Activated naive CD4-positive, alpha-beta T cell treated with anti-CD3 and anti-CD28 coated beads, Interleukin-2, amount 50 U/mL, for 24 hours (primary cell): Measurements from ENCODE around the gene MAPK14.

Source experiments
- H3K27ac Mint-ChIP-seq: one replicate; pipeline ENCODE4 v1.8.0; 2021; ENCODE audit warnings: mild to moderate bottlenecking, mixed read lengths
- H3K27me3 Mint-ChIP-seq: one replicate; pipeline ENCODE4 v1.8.0; 2021; ENCODE audit warnings: mixed read lengths
- H3K36me3 Mint-ChIP-seq: one replicate; pipeline ENCODE4 v1.8.0; 2021; ENCODE audit warnings: mixed read lengths
- H3K4me1 Mint-ChIP-seq: one replicate; pipeline ENCODE4 v1.8.0; 2021; ENCODE audit warnings: mixed read lengths
- H3K4me3 Mint-ChIP-seq: one replicate; pipeline ENCODE4 v1.8.0; 2021; ENCODE audit warnings: mild to moderate bottlenecking, mixed read lengths
- H3K9me3 Mint-ChIP-seq: one replicate; pipeline ENCODE4 v1.8.0; 2021; ENCODE audit warnings: mixed read lengths

MAPK14 gene

GRCh38 chr6:36054415-36054814 lies 26.8 kb downstream of the MAPK14 start:
- H3K4me1 Mint-ChIP-seq = peaks cover 32% of the 10 kb centered on the region
- no peaks in the 10 kb centered on the region for H3K27me3 Mint-ChIP-seq
- H3K36me3 Mint-ChIP-seq = peaks cover 4% of the 10 kb centered on the region
- H3K27ac Mint-ChIP-seq = no peak overlapping the region
- no peaks in the 10 kb centered on the region for H3K9me3 Mint-ChIP-seq
- H3K4me3 Mint-ChIP-seq = no peak overlapping the region

GRCh38 chr6:36054956-36055355 lies 27.3 kb downstream of the MAPK14 start:
- peaks cover 36% of the 10 kb centered on the region for H3K4me1 Mint-ChIP-seq
- H3K9me3 Mint-ChIP-seq = no peaks in the 10 kb centered on the region
- H3K27me3 Mint-ChIP-seq = no peaks in the 10 kb centered on the region
- no peak overlapping the region for H3K27ac Mint-ChIP-seq
- peaks cover 9% of the 10 kb centered on the region for H3K36me3 Mint-ChIP-seq
- H3K4me3 Mint-ChIP-seq = no peak overlapping the region

- Mint-ChIP-seq H3K4me1 (peaks cover 44% of the 10 kb centered on the region), H3K36me3 (peaks cover 16% of the 10 kb centered on the region), H3K27me3 (no peaks in the 10 kb centered on the region), H3K4me3 (no peak overlapping the region), H3K27ac (no peak overlapping the region), H3K9me3 (no peaks in the 10 kb centered on the region)
Observed at GRCh38 chr6:36056178-36056577, 28.6 kb downstream of the MAPK14 start.

- Mint-ChIP-seq H3K27me3 (no peaks in the 10 kb centered on the region), H3K27ac (no peak overlapping the region), H3K4me3 (no peak overlapping the region), H3K9me3 (no peaks in the 10 kb centered on the region), H3K36me3 (peaks cover 18% of the 10 kb centered on the region), H3K4me1 (peaks cover 60% of the 10 kb centered on the region)
Observed at GRCh38 chr6:36061236-36061635, 33.6 kb downstream of the MAPK14 start.

GRCh38 chr6:36062247-36062646 lies 34.6 kb downstream of the MAPK14 start:
- peaks cover 60% of the 10 kb centered on the region for H3K4me1 Mint-ChIP-seq
- peaks cover 21% of the 10 kb centered on the region for H3K36me3 Mint-ChIP-seq
- no peaks in the 10 kb centered on the region for H3K9me3 Mint-ChIP-seq
- no peak overlapping the region for H3K27ac Mint-ChIP-seq
- H3K4me3 Mint-ChIP-seq = no peak overlapping the region
- H3K27me3 Mint-ChIP-seq = no peaks in the 10 kb centered on the region

GRCh38 chr6:36063318-36064060 lies 35.9 kb downstream of the MAPK14 start:
- Mint-ChIP-seq H3K4me1 (peaks cover 71% of the 10 kb centered on the region), H3K27ac (no peak overlapping the region), H3K4me3 (no peak overlapping the region), H3K36me3 (peaks cover 23% of the 10 kb centered on the region), H3K27me3 (no peaks in the 10 kb centered on the region), H3K9me3 (no peaks in the 10 kb centered on the region)

GRCh38 chr6:36064770-36065396 lies 37.3 kb downstream of the MAPK14 start:
- H3K27ac Mint-ChIP-seq = peak overlapping the region; percentile 81
- peaks cover 17% of the 10 kb centered on the region for H3K36me3 Mint-ChIP-seq
- H3K4me1 Mint-ChIP-seq = peaks cover 77% of the 10 kb centered on the region
- H3K9me3 Mint-ChIP-seq = no peaks in the 10 kb centered on the region
- no peak overlapping the region for H3K4me3 Mint-ChIP-seq
- no peaks in the 10 kb centered on the region for H3K27me3 Mint-ChIP-seq

GRCh38 chr6:36065916-36066315 lies 38.3 kb downstream of the MAPK14 start:
- H3K4me1 Mint-ChIP-seq = peaks cover 76% of the 10 kb centered on the region
- H3K4me3 Mint-ChIP-seq = no peak overlapping the region
- no peaks in the 10 kb centered on the region for H3K27me3 Mint-ChIP-seq
- H3K36me3 Mint-ChIP-seq = peaks cover 10% of the 10 kb centered on the region
- peak overlapping the region; percentile 49 for H3K27ac Mint-ChIP-seq
- H3K9me3 Mint-ChIP-seq = no peaks in the 10 kb centered on the region

- H3K27me3 Mint-ChIP-seq = no peaks in the 10 kb centered on the region
- no peaks in the 10 kb centered on the region for H3K9me3 Mint-ChIP-seq
- peaks cover 10% of the 10 kb centered on the region for H3K36me3 Mint-ChIP-seq
- H3K27ac Mint-ChIP-seq = peak overlapping the region; percentile 49
- H3K4me3 Mint-ChIP-seq = no peak overlapping the region
- H3K4me1 Mint-ChIP-seq = peaks cover 77% of the 10 kb centered on the region
Observed at GRCh38 chr6:36066817-36067216, 39.2 kb downstream of the MAPK14 start.

- Mint-ChIP-seq H3K4me1 (peaks cover 80% of the 10 kb centered on the region), H3K27ac (peak overlapping the region; percentile 43)
Observed at GRCh38 chr6:36067374-36068011, 39.9 kb downstream of the MAPK14 start.

GRCh38 chr6:36068012-36068392 lies 40.4 kb downstream of the MAPK14 start:
- Mint-ChIP-seq H3K9me3 (no peaks in the 10 kb centered on the region), H3K27ac (peak overlapping the region; percentile 24), H3K4me3 (no peak overlapping the region), H3K27me3 (no peaks in the 10 kb centered on the region), H3K36me3 (peaks cover 11% of the 10 kb centered on the region), H3K4me1 (peaks cover 80% of the 10 kb centered on the region)

More at GRCh38 chr6:36067374-36068011, 39.9 kb downstream of the MAPK14 start:
- Mint-ChIP-seq H3K36me3 (peaks cover 11% of the 10 kb centered on the region), H3K27me3 (no peaks in the 10 kb centered on the region), H3K9me3 (no peaks in the 10 kb centered on the region), H3K4me3 (no peak overlapping the region)

GRCh38 chr6:36068586-36068985 lies 41.0 kb downstream of the MAPK14 start:
- Mint-ChIP-seq H3K27me3 (no peaks in the 10 kb centered on the region), H3K9me3 (no peaks in the 10 kb centered on the region), H3K4me1 (peaks cover 76% of the 10 kb centered on the region)

GRCh38 chr6:36069573-36069972 lies 42.0 kb downstream of the MAPK14 start:
- Mint-ChIP-seq H3K4me1 (peaks cover 69% of the 10 kb centered on the region), H3K27ac (no peak overlapping the region)

More at GRCh38 chr6:36068586-36068985, 41.0 kb downstream of the MAPK14 start:
- Mint-ChIP-seq H3K36me3 (peaks cover 11% of the 10 kb centered on the region), H3K27ac (no peak overlapping the region), H3K4me3 (no peak overlapping the region)

GRCh38 chr6:36070252-36070651 lies 42.6 kb downstream of the MAPK14 start:
- Mint-ChIP-seq H3K36me3 (peaks cover 10% of the 10 kb centered on the region), H3K4me3 (no peak overlapping the region), H3K27ac (no peak overlapping the region), H3K4me1 (peaks cover 64% of the 10 kb centered on the region), H3K9me3 (no peaks in the 10 kb centered on the region), H3K27me3 (no peaks in the 10 kb centered on the region)

More at GRCh38 chr6:36069573-36069972, 42.0 kb downstream of the MAPK14 start:
- Mint-ChIP-seq H3K9me3 (no peaks in the 10 kb centered on the region), H3K36me3 (peaks cover 11% of the 10 kb centered on the region), H3K27me3 (no peaks in the 10 kb centered on the region), H3K4me3 (no peak overlapping the region)

GRCh38 chr6:36071281-36071680 lies 43.7 kb downstream of the MAPK14 start:
- H3K9me3 Mint-ChIP-seq = no peaks in the 10 kb centered on the region
- peaks cover 62% of the 10 kb centered on the region for H3K4me1 Mint-ChIP-seq
- no peak overlapping the region for H3K4me3 Mint-ChIP-seq
- no peaks in the 10 kb centered on the region for H3K27me3 Mint-ChIP-seq
- H3K27ac Mint-ChIP-seq = no peak overlapping the region
- H3K36me3 Mint-ChIP-seq = peaks cover 8% of the 10 kb centered on the region

GRCh38 chr6:36071714-36072113 lies 44.1 kb downstream of the MAPK14 start:
- no peaks in the 10 kb centered on the region for H3K9me3 Mint-ChIP-seq
- H3K27ac Mint-ChIP-seq = no peak overlapping the region
- H3K4me3 Mint-ChIP-seq = no peak overlapping the region
- no peaks in the 10 kb centered on the region for H3K27me3 Mint-ChIP-seq
- peaks cover 6% of the 10 kb centered on the region for H3K36me3 Mint-ChIP-seq
- H3K4me1 Mint-ChIP-seq = peaks cover 62% of the 10 kb centered on the region
